ENCODE results near the gene CENPC.

CENPC gene

GRCh38 chr4:67452100-67452845, 93.0 kb downstream of the CENPC start:
- Histone ChIP-seq H3K36me3 (ENCODE audit: insufficient read depth) (no peaks in the 10 kb centered on the region), H3K9ac (no peak overlapping the region), H3K4me1 (ENCODE audit: low read depth, poor library complexity, severe bottlenecking) (no peaks in the 10 kb centered on the region), H3K79me2 (ENCODE audit: insufficient read depth, low read depth) (no peaks in the 10 kb centered on the region), H3K4me3 (IDR thresholded peaks at IDR 0.05; ENCODE audit: insufficient read depth, low read depth, low read length) (no peak overlapping the region), H2AFZ (ENCODE audit: low read depth) (no peak overlapping the region), H3K27me3 (ENCODE audit: insufficient read depth, low read depth) (no peaks in the 10 kb centered on the region), H4K20me1 (ENCODE audit: insufficient read depth) (no peaks in the 10 kb centered on the region), H3K27ac (no peak overlapping the region), H3K4me2 (no peak overlapping the region)
- TF ChIP-seq CTCF (conservative IDR thresholded peaks at IDR 0.05; ENCODE audit: low read depth, low read length), result no peak

- H3K4me3 ChIP-seq (IDR thresholded peaks at IDR 0.05; ENCODE audit: insufficient read depth, low read depth, low read length), result no peak overlapping the region
- H3K36me3 ChIP-seq (ENCODE audit: insufficient read depth), result no peaks in the 10 kb centered on the region
- H4K20me1 ChIP-seq (ENCODE audit: insufficient read depth), result no peaks in the 10 kb centered on the region
- no peak overlapping the region for H3K9ac ChIP-seq
- no peak for TF ChIP-seq CTCF (conservative IDR thresholded peaks at IDR 0.05; ENCODE audit: low read depth, low read length)
- H3K27ac ChIP-seq, result no peak overlapping the region
- H3K4me1 ChIP-seq (ENCODE audit: low read depth, poor library complexity, severe bottlenecking), result no peaks in the 10 kb centered on the region
- H3K79me2 ChIP-seq (ENCODE audit: insufficient read depth, low read depth), result no peaks in the 10 kb centered on the region
- H2AFZ ChIP-seq (ENCODE audit: low read depth), result no peak overlapping the region
- H3K27me3 ChIP-seq (ENCODE audit: insufficient read depth, low read depth), result no peaks in the 10 kb centered on the region
- no peak overlapping the region for H3K4me2 ChIP-seq
These were observed 93.8 kb downstream of the CENPC start for GRCh38 chr4:67451464-67451863.

- Histone ChIP-seq H3K79me2 (ENCODE audit: insufficient read depth, low read depth) (no peaks in the 10 kb centered on the region), H3K4me3 (IDR thresholded peaks at IDR 0.05; ENCODE audit: insufficient read depth, low read depth, low read length) (no peak overlapping the region), H3K27ac (no peak overlapping the region), H3K4me1 (ENCODE audit: low read depth, poor library complexity, severe bottlenecking) (no peaks in the 10 kb centered on the region), H4K20me1 (ENCODE audit: insufficient read depth) (no peaks in the 10 kb centered on the region), H2AFZ (ENCODE audit: low read depth) (no peak overlapping the region), H3K9ac (no peak overlapping the region), H3K36me3 (ENCODE audit: insufficient read depth) (no peaks in the 10 kb centered on the region), H3K4me2 (no peak overlapping the region), H3K27me3 (ENCODE audit: insufficient read depth, low read depth) (no peaks in the 10 kb centered on the region)
- TF ChIP-seq CTCF (conservative IDR thresholded peaks at IDR 0.05; ENCODE audit: low read depth, low read length), result no peak
These were observed 96.7 kb downstream of the CENPC start for GRCh38 chr4:67448621-67449020.

GRCh38 chr4:67447873-67448272, 97.4 kb downstream of the CENPC start:
- no peaks in the 10 kb centered on the region for H3K36me3 ChIP-seq (ENCODE audit: insufficient read depth)
- no peak overlapping the region for H3K9ac ChIP-seq
- no peaks in the 10 kb centered on the region for H3K4me1 ChIP-seq (ENCODE audit: low read depth, poor library complexity, severe bottlenecking)
- no peaks in the 10 kb centered on the region for H3K27me3 ChIP-seq (ENCODE audit: insufficient read depth, low read depth)
- H3K27ac ChIP-seq, result no peak overlapping the region
- TF ChIP-seq CTCF (conservative IDR thresholded peaks at IDR 0.05; ENCODE audit: low read depth, low read length), result no peak
- H3K4me3 ChIP-seq (IDR thresholded peaks at IDR 0.05; ENCODE audit: insufficient read depth, low read depth, low read length), result no peak overlapping the region
- no peak overlapping the region for H3K4me2 ChIP-seq
- H4K20me1 ChIP-seq (ENCODE audit: insufficient read depth), result no peaks in the 10 kb centered on the region
- H2AFZ ChIP-seq (ENCODE audit: low read depth), result no peak overlapping the region
- no peaks in the 10 kb centered on the region for H3K79me2 ChIP-seq (ENCODE audit: insufficient read depth, low read depth)
